HuH-7.5 (cell line): ENCODE results near the gene SMIM35.

ENCODE experiments used
- DNase-seq: peaks from one replicate; pipeline ENCODE4 v3.0.0; 2011; ENCODE audit warnings: low spot score

SMIM35 gene

GRCh38 chr11:118086913-118087768 is at the start of gene SMIM35:
TSS of gene SMIM35 (minus strand) at chr11:118086963. CDS start at chr11:118086757, 206 bp downstream.
- DNase-seq: no peak

- DNase-seq: no peak
These were observed 49.6 kb upstream of the SMIM35 start for GRCh38 chr11:118136341-118136740.

- DNase-seq: no peak
These were observed 49.0 kb upstream of the SMIM35 start for GRCh38 chr11:118135796-118136165.

- DNase-seq: no peak
These were observed 48.5 kb upstream of the SMIM35 start for GRCh38 chr11:118135051-118135795.

- DNase-seq: no peak
These were observed 47.1 kb upstream of the SMIM35 start for GRCh38 chr11:118133816-118134215.

- no peak for DNase-seq
These were observed 45.8 kb upstream of the SMIM35 start for GRCh38 chr11:118132385-118133151.

GRCh38 chr11:118129471-118130172 is 42.9 kb upstream of the SMIM35 start:
- DNase-seq: no peak

GRCh38 chr11:118128721-118129470 is 42.1 kb upstream of the SMIM35 start:
- DNase-seq: no peak

- no peak for DNase-seq
These were observed 41.5 kb upstream of the SMIM35 start for GRCh38 chr11:118128310-118128709.

- DNase-seq: no peak
These were observed 39.5 kb upstream of the SMIM35 start for GRCh38 chr11:118126082-118126838.

- no peak for DNase-seq
These were observed 38.3 kb upstream of the SMIM35 start for GRCh38 chr11:118124929-118125535.

- DNase-seq: no peak
These were observed 34.0 kb upstream of the SMIM35 start for GRCh38 chr11:118120793-118121192.

GRCh38 chr11:118117790-118118601 is 31.2 kb upstream of the SMIM35 start:
- no peak for DNase-seq

GRCh38 chr11:118115048-118115447 is 28.3 kb upstream of the SMIM35 start:
- no peak for DNase-seq

GRCh38 chr11:118114266-118114665 is 27.5 kb upstream of the SMIM35 start:
- DNase-seq: no peak

GRCh38 chr11:118112711-118113430 is 26.1 kb upstream of the SMIM35 start:
- no peak for DNase-seq

GRCh38 chr11:118111744-118112035 is 24.9 kb upstream of the SMIM35 start:
- DNase-seq: no peak

GRCh38 chr11:118111019-118111743 is 24.4 kb upstream of the SMIM35 start:
- no peak for DNase-seq
